Right lobe of liver (tissue), 4 donors: Measurements from ENCODE around the gene MCAT.

Source experiments
- CTCF ChIP-seq, 4 donors: fragments of 200-600 bp in 3 of 4; fragments of 450-650 bp in 1 of 4; IDR thresholded peaks; one replicate each; pipeline versions ENCODE4 v1.5.1 to v1.8.0; 2016 to 2022; ENCODE audit warnings: antibody characterized with exemption in 4 of 4, mild to moderate bottlenecking in 2 of 4
- POLR2A ChIP-seq: fragments of 450-650 bp; IDR thresholded peaks from one replicate; pipeline ENCODE4 v1.6.1; 2017; ENCODE audit warnings: antibody characterized with exemption, mild to moderate bottlenecking
- donor health status: DM: no; HTN: no; CAD: no.
- donor health status: DM: no; HTN: no; CAD: no.
- donor health status: DM: no; HTN: yes; CAD: no.

GRCh38 chr22:43135565-43135964 is 7.6 kb downstream of the MCAT start:
- TF ChIP-seq CTCF (IDR thresholded peaks at IDR 0.05) (no peak), POLR2A (no peak)
